Heart left ventricle (tissue), 13 donors: ENCODE measurements around the gene AKT2.

Experiments used
- CTCF ChIP-seq, 12 donors: fragments of 200-600 bp; sonication (generic) in 4 of 12; IDR thresholded peaks; one replicate each; pipeline versions ENCODE4 v1.5.0 to v1.8.0; 2018 to 2022; ENCODE audit warnings: antibody characterized with exemption in 12 of 12, mild to moderate bottlenecking in 5 of 12
- POLR2A ChIP-seq, 2 donors: fragments of 450-650 bp; IDR thresholded peaks; one replicate each; pipeline ENCODE4 v1.6.1; 2017; ENCODE audit warnings: antibody characterized with exemption in 2 of 2, mild to moderate bottlenecking in 2 of 2, moderate library complexity in 2 of 2
- donor health status: ischemic (EF 13 %, LVEDD 7.1; RV severe dilation, severe dysfunction).
- donor health status: DM: no; HTN: yes; CAD: no.
- donor health status: DM: no; HTN: no; CAD: no.
- donor health status: ischemic (EF 25% LVEDD 6.9; RV normal size, moderate dysfunction).
- donor health status: ischemic (EF 25% LVEDD 5.7; RV mildly dilated, moderate dysfunction).
- donor health status: ischemic (EF 35%, LVEDD 5.7; RV mildly dilated, moderate dysfunction).
- donor health status: nonischemic (EF 11% LVEDD 7.7; RV severe dilation, severe dysfunction).
- donor health status: DM: yes; HTN: yes; CAD: no.
- donor health status: PGD.
- donor health status: ischemic (EF 29% LVEDD 5.4; RV normal size, mild dysfunction).
- donor health status: nonischemic (EF 23%, LVEDD 6.1; RV moderate dilation, normal function).

- TF ChIP-seq CTCF (IDR thresholded peaks at IDR 0.05) (no peak), POLR2A (IDR thresholded peaks at IDR 0.05) (no peak)
These were observed 32.8 kb downstream of the AKT2 start for GRCh38 chr19:40252395-40252794.
